Activated B cell treated with CpG ODN at 0.5 μM for 24 hours (primary cell): ENCODE measurements around the gene FARS2. TPM values are rescaled to one million over a fixed set of nuclear protein-coding genes. Genes with fewer than 3 reads are reported as not detected.

Experiments used
- ATAC-seq: fragments of 200-7000 bp; cut with Tn5 transposase; one replicate; pipeline ENCODE4 v1.10.0; 2021; ENCODE audit warnings: low read depth, mild to moderate bottlenecking, moderate library complexity
- CTCF ChIA-PET: fragments of 350-600 bp; sonication (Branson Sonifier 250); formaldehyde crosslinking; loops from one replicate; lab custom pipeline; 2021; ENCODE audit warnings: antibody characterized with exemption; lab: Charles Lee
- POLR2A ChIA-PET: fragments of 350-600 bp; sonication (Branson Sonifier 250); formaldehyde crosslinking; loops from one replicate; lab custom pipeline; 2021; ENCODE audit warnings: antibody characterized with exemption; lab: Charles Lee
- DNase-seq: peaks from one replicate; pipeline ENCODE4 v3.0.0; 2022
- H3K27ac Mint-ChIP-seq: one replicate; pipeline ENCODE4 v1.8.0; 2020; ENCODE audit warnings: mixed read lengths
- H3K27me3 Mint-ChIP-seq: one replicate; pipeline ENCODE4 v1.8.0; 2021; ENCODE audit warnings: mixed read lengths
- H3K36me3 Mint-ChIP-seq: one replicate; pipeline ENCODE4 v1.8.0; 2021; ENCODE audit warnings: low read depth, mixed read lengths
- H3K4me1 Mint-ChIP-seq: one replicate; pipeline ENCODE4 v1.8.0; 2021; ENCODE audit warnings: mixed read lengths
- H3K4me3 Mint-ChIP-seq: one replicate; pipeline ENCODE4 v1.8.0; 2020; ENCODE audit warnings: mild to moderate bottlenecking, mixed read lengths
- H3K9me3 Mint-ChIP-seq: one replicate; pipeline ENCODE4 v1.8.0; 2020; ENCODE audit warnings: mixed read lengths
- intact Hi-C: fragments of 100-400 bp; cut with micrococcal nuclease; formaldehyde crosslinking; loops from one replicate; pipeline ENCODE4 v1.15.1; 2024
- total RNA-seq: library from RNA; stranded (reverse); gene quantifications from 2 replicates; pipeline ENCODE4 v1.2.3, GENCODE V29; 2022
- TF ChIP-seq, protein P1 (sequence below): fragments of 200-600 bp; IDR thresholded peaks from one replicate; pipeline ENCODE4 v1.8.0; 2022; ENCODE audit warnings: antibody characterized with exemption, mild to moderate bottlenecking

The FARS2 gene
- total RNA-seq, 1 donor from 2014 or later: 32.7 TPM

DNA sequence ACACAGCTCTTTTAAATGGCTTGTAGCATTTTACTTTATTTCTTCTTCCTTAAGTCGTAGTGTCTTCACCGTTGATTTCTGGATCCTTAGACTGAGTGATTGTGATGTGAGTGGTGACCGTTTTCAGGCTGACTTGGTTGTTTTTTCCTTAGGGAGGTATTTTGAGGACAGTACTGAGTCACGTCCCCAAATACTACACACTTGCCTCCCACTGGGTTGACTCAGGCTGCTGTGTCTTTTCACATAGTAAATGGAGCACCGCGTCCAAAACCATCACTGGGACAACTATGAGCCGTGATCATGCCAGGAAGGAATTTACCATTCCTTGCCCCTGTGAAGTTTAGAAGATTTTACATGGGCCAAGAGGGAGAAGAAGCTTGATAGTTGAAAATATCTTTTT, 174.1 kb downstream of the FARS2 start:
- Mint-ChIP-seq H3K36me3 (peaks cover 55% of the 10 kb centered on the region), H3K9me3 (peaks cover 17% of the 10 kb centered on the region), H3K4me3 (no peak overlapping the region), H3K27me3 (no peaks in the 10 kb centered on the region), H3K4me1 (peaks cover 2% of the 10 kb centered on the region), H3K27ac (no peak overlapping the region)
- POLR2A ChIA-PET: no interaction called here
- TF ChIP-seq, protein P1, sequence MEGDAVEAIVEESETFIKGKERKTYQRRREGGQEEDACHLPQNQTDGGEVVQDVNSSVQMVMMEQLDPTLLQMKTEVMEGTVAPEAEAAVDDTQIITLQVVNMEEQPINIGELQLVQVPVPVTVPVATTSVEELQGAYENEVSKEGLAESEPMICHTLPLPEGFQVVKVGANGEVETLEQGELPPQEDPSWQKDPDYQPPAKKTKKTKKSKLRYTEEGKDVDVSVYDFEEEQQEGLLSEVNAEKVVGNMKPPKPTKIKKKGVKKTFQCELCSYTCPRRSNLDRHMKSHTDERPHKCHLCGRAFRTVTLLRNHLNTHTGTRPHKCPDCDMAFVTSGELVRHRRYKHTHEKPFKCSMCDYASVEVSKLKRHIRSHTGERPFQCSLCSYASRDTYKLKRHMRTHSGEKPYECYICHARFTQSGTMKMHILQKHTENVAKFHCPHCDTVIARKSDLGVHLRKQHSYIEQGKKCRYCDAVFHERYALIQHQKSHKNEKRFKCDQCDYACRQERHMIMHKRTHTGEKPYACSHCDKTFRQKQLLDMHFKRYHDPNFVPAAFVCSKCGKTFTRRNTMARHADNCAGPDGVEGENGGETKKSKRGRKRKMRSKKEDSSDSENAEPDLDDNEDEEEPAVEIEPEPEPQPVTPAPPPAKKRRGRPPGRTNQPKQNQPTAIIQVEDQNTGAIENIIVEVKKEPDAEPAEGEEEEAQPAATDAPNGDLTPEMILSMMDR: no peak
- CTCF ChIA-PET: no interaction called here
- DNase-seq: no peak
- ATAC-seq: no peak
- intact Hi-C loops: no loop called here

DNA sequence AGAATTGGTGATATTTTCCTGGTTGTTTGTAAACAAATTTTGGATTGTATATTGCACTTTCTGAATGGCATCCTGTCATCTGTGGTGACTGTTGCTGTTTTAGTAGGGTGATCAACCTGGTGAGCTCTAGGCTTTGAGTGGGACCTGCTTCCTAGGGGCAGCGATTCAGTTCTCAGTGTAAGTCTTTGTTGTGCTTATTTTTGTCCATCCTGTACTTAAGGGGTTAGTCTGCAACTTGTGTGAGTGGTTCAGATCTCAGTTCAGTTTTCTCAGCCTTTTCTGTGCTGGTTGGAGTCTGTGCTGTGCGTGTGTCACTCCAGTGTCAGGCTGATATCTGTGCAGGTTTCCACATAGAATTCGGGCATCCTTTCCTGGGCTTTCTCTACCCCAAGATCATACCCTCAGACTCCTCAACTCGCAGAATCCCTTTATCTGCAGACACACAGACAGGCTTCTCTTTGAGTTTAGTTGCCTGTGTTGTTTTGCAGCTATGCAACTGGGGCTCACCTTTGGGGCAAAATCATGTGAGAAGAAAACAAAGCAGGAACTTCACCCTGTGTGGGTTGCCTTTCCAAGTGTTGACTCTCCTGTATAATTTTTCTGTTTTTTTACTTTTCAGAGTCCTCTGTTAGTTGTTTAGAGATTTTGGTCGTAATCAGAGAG, 177.7 kb downstream of the FARS2 start:
- Mint-ChIP-seq H3K4me3 (no peak overlapping the region), H3K4me1 (peaks cover 4% of the 10 kb centered on the region), H3K27me3 (no peaks in the 10 kb centered on the region), H3K9me3 (peaks cover 17% of the 10 kb centered on the region), H3K27ac (no peak overlapping the region), H3K36me3 (peaks cover 30% of the 10 kb centered on the region)
- ChIA-PET CTCF (no interaction called here), POLR2A (no interaction called here)
- DNase-seq (no peak), ATAC-seq (no peak)
- TF ChIP-seq, protein P1: no peak
- intact Hi-C loops: no loop called here

DNA sequence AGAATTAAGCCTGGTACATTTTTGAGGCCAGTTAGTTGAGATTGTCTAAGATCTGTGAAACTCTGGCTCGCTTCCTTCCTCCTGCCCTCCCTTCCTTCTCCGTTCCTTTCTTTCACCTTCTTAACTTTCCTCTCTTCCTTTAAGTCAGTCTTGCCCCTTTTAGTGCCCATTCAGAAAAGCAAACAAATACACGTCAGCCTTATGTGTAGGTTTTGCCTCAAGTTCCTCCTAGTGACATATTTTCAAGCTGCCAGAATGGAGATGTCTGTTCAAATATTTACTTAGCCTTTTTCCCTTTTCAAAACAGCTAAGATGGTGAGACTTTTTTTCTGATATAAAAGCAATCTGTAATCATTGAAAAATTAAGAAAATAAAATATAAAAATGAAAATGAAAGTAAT, 178.4 kb downstream of the FARS2 start:
- intact Hi-C loops: no loop called here
- TF ChIP-seq, protein P1: no peak
- DNase-seq: no peak
- Mint-ChIP-seq H3K9me3 (peaks cover 17% of the 10 kb centered on the region), H3K27me3 (no peaks in the 10 kb centered on the region), H3K36me3 (peaks cover 29% of the 10 kb centered on the region), H3K4me1 (peaks cover 4% of the 10 kb centered on the region), H3K4me3 (no peak overlapping the region), H3K27ac (no peak overlapping the region)
- no peak for ATAC-seq
- CTCF ChIA-PET: no interaction called here
- POLR2A ChIA-PET: no interaction called here

DNA sequence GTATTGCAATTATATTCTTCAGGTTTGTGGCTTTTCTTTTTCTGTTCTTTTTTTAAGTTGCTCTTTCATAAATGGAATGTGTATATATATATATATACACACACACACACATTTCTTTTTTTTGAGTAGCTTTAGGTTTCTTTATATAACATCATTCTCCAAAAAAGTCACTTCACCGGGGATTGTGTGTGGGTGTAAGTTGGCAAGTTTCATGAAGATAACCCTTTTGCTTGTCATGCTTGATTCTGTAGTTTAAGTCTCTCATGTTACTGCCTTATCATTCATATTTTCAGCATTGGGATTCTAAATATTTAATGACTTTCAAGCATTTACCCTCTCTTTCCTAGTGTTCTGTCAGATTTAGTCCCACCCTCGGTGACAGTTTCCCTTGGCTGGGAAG, 181.0 kb downstream of the FARS2 start:
- Mint-ChIP-seq H3K27ac (no peak overlapping the region), H3K4me1 (peaks cover 4% of the 10 kb centered on the region)
- no peak for DNase-seq

DNA sequence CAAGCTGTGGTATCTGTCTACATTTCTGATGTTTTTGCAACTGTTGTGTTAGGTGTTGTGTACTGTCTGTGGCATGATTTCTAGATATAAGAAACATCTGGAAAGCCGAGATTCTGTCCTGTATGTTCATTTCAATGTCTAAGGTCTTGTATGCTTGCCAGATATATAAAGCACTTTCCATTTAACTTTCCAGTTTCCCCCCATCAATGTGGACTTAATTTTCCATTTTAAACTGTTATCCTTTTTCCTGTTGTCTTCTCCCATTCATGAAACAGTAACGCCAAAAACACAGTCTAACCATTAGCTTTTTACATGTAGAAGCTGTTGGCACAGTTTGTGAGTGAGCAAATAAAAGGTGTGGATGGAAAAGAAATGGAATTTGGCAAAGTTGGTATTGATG, 181.6 kb downstream of the FARS2 start:
- POLR2A ChIA-PET: no interaction called here
- no peak overlapping the region for H3K4me3 Mint-ChIP-seq
- peaks cover 2% of the 10 kb centered on the region for H3K36me3 Mint-ChIP-seq
- intact Hi-C loops: no loop called here
- DNase-seq: no peak
- TF ChIP-seq, protein P1: no peak
- no peaks in the 10 kb centered on the region for H3K27me3 Mint-ChIP-seq
- peaks cover 4% of the 10 kb centered on the region for H3K4me1 Mint-ChIP-seq
- ATAC-seq: no peak
- CTCF ChIA-PET: interaction anchor here (1.3 kb wide), 1 partner anchor 28 kb away, joined by 3 read pairs; no protein-coding TSS in a partner anchor
- peaks cover under 1% of the 10 kb centered on the region for H3K9me3 Mint-ChIP-seq
- no peak overlapping the region for H3K27ac Mint-ChIP-seq

More for the DNA sequence above, 181.0 kb downstream of the FARS2 start:
- TF ChIP-seq, protein P1: no peak
- H3K27me3 Mint-ChIP-seq: no peaks in the 10 kb centered on the region
- peaks cover 6% of the 10 kb centered on the region for H3K9me3 Mint-ChIP-seq
- intact Hi-C loops: no loop called here
- ATAC-seq: no peak
- POLR2A ChIA-PET: no interaction called here
- CTCF ChIA-PET: no interaction called here
- H3K36me3 Mint-ChIP-seq: peaks cover 7% of the 10 kb centered on the region
- H3K4me3 Mint-ChIP-seq: no peak overlapping the region
